ENCODE measurements around the gene TUBA1B. TPM values are rescaled to one million over a fixed set of nuclear protein-coding genes. Genes with fewer than 3 reads are reported as not detected.

Gene TUBA1B
- total and polyA plus RNA-seq, 2 donors (not counting 3 experiments of a cell fraction or from before 2014, with no cell fraction given) = 2,245 to 5,362 TPM

DNA sequence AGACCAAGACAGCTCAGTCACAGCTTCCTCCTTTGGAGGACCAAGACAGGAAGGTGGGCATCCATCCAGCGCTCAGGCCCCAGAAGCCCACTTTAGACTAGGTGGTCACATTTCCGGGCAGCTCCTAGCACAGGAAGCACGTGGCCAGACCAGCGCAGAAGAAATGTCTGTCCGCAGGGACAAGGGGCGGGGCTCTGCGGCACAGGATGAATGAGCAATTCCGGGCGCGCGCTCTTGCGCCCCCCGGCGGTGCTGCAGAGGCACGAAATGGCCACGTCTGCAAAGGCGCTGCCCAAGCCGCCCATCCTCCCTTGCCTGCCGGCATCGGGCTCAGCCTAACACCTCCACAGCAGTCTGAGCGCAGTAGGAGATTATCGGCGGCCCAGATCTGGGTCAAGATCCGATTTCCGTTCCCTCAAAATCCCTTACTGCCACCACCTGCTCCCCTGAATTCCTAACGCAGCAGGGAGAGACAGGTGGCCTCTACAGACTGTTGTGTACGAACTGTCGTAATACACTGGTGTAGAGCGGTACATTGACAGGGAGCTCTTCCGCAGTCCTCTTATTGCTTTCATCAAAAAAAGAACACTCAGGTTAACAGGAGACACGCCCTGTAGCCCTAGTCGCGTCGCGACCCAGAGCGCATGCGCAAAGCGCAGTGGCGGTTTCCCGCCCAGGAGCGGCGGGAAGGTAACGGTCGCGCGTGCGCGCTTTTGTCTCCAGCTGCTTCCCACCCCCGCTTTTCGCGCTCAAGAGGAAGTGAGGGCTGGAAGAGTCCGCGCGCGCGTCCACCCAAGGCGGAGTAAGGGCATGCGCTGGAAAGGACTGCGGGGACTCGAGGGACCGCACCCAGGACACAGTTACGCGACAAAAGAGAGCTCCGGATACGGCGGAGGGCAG, 794 bp downstream of the TUBA1B start:
- Histone ChIP-seq H4K20me1 (replicated peaks; ENCODE audit: control insufficient read depth, extremely low read depth, insufficient read depth, low read length) (peaks cover 4% of the 10 kb centered on the region), H3K27me3 (ENCODE audit: control insufficient read depth in 2 of 2, insufficient read depth in 2 of 2, low read length in 2 of 2) (no peaks in the 10 kb centered on the region), H3K79me2 (ENCODE audit: control insufficient read depth, insufficient read depth, low read length) (peaks cover 29% of the 10 kb centered on the region), H3K9ac (replicated peaks; ENCODE audit: extremely low read depth, insufficient read depth, low read length) (peak overlapping the region; percentile 85), H3K4me2 (ENCODE audit: insufficient read depth, low read length) (peak overlapping the region; percentile 85), H3K4me1 (ENCODE audit: control insufficient read depth, extremely low read depth, insufficient read depth, low read length) (peaks cover 22% of the 10 kb centered on the region), H3K4me3 (replicated peaks in 1 of 3; ENCODE audit: insufficient read depth in 1 of 3, low read depth in 1 of 3, low read length in 3 of 3) (peak overlapping the region; percentile 69 to 99 (median 73)), H3K9me3 (replicated peaks; ENCODE audit: control insufficient read depth, insufficient read depth, low read length) (no peaks in the 10 kb centered on the region), H3K36me3 (ENCODE audit: control insufficient read depth in 2 of 2, extremely low read depth in 1 of 2, insufficient read depth in 2 of 2, low read length in 2 of 2) (peaks cover 14 to 18% of the 10 kb centered on the region in 2 experiments), H3K27ac (ENCODE audit: insufficient read depth, low read depth, low read length) (peak overlapping the region; percentile 65), H3K9me1 (replicated peaks; ENCODE audit: control insufficient read depth, extremely low read depth, insufficient read depth, low read length) (no peaks in the 10 kb centered on the region), H2AFZ (ENCODE audit: low read depth, low read length) (no peak overlapping the region)
- peak; percentile 95 for DNase-seq (ENCODE audit: low read depth, low spot score)
- peak; percentile 81 for FAIRE-seq
- BruUV-seq (replicated peaks) = no TSS peak
- TF ChIP-seq MYC (IDR thresholded peaks at IDR 0.05; ENCODE audit: low read depth, low read length) = peak; percentile 81
- TF ChIP-seq FOS (IDR thresholded peaks at IDR 0.05; ENCODE audit: borderline replicate concordance, insufficient read depth, low read length) = peak; percentile 37
- no peak for TF ChIP-seq POLR2AphosphoS5 (IDR thresholded peaks at IDR 0.05; ENCODE audit: insufficient read depth, low read depth, low read length)
- TF ChIP-seq JUN (IDR thresholded peaks at IDR 0.05; ENCODE audit: borderline replicate concordance, insufficient read depth, insufficient read length, low read depth) = no peak
- peak; percentile 86 for TF ChIP-seq POLR2A (IDR thresholded peaks at IDR 0.05; ENCODE audit: low read depth, low read length)
- TF ChIP-seq, protein P1, sequence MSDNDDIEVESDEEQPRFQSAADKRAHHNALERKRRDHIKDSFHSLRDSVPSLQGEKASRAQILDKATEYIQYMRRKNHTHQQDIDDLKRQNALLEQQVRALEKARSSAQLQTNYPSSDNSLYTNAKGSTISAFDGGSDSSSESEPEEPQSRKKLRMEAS (IDR thresholded peaks at IDR 0.05; ENCODE audit: insufficient read depth, insufficient read length) = peak; percentile 98
- peak; percentile 15 for TF ChIP-seq GATA2 (IDR thresholded peaks at IDR 0.05; ENCODE audit: insufficient read depth, insufficient read length, low read depth, low read length)
- TF ChIP-seq, protein P2, sequence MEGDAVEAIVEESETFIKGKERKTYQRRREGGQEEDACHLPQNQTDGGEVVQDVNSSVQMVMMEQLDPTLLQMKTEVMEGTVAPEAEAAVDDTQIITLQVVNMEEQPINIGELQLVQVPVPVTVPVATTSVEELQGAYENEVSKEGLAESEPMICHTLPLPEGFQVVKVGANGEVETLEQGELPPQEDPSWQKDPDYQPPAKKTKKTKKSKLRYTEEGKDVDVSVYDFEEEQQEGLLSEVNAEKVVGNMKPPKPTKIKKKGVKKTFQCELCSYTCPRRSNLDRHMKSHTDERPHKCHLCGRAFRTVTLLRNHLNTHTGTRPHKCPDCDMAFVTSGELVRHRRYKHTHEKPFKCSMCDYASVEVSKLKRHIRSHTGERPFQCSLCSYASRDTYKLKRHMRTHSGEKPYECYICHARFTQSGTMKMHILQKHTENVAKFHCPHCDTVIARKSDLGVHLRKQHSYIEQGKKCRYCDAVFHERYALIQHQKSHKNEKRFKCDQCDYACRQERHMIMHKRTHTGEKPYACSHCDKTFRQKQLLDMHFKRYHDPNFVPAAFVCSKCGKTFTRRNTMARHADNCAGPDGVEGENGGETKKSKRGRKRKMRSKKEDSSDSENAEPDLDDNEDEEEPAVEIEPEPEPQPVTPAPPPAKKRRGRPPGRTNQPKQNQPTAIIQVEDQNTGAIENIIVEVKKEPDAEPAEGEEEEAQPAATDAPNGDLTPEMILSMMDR (IDR thresholded peaks at IDR 0.05; ENCODE audit: extremely low read depth in 1 of 2, insufficient read depth in 1 of 2, low read depth in 1 of 2, low read length in 2 of 2) = peak; percentile 98 to 99
- no peak for TF ChIP-seq EZH2 (IDR thresholded peaks at IDR 0.05; ENCODE audit: borderline replicate concordance, low read depth, low read length, severe bottlenecking)
- intact Hi-C loops (cut with micrococcal nuclease) (loop anchor here (1.0 to 2.0 kb wide), 7 partner anchors 20 to 134 kb away; partner anchors contain the start of gene LMBR1L), dilution Hi-C loops (cut with MboI; ENCODE audit: extremely low pct_ligation_motif_present, low sequenced_read_pairs) (no loop called here)
- ChIA-PET POLR2A (interaction anchor here (0.7 to 3.4 kb wide), 26 partner anchors 10 to 331 kb away, joined by 3 to 58 read pairs (median 6); partner anchors contain the start of genes DHH, LMBR1L, RHEBL1 and TUBA1A), CTCF (interaction anchor here (0.7 to 4.5 kb wide), 22 partner anchors 9 to 277 kb away, joined by 3 to 57 read pairs (median 8); partner anchors contain the start of genes DHH, LMBR1L, RHEBL1 and TUBA1A)
